Thoracic aorta (tissue), 2 donors: Measurements from ENCODE around the gene RTF2. TPM values are rescaled to one million over a fixed set of nuclear protein-coding genes. Genes with fewer than 3 reads are reported as not detected.

Experiments
- ATAC-seq: fragments of 150-250 bp; one replicate; pipeline ENCODE4 v1.8.0; 2017; ENCODE audit warnings: low read depth; ENCODE audit not compliant: insufficient number of reproducible peaks, low FRiP score
- DNase-seq: peaks from one replicate; pipeline ENCODE4 v3.0.0-alpha.2; 2020; ENCODE audit warnings: low spot score
- H3K27ac ChIP-seq, 2 donors: fragments of 200-600 bp; sonication (generic); 1 replicate in 1 of 2; 2 replicates in 1 of 2; pipeline ENCODE4 v1.5.1; 2016; ENCODE audit warnings: mild to moderate bottlenecking in 2 of 2, moderate library complexity in 2 of 2
- H3K27me3 ChIP-seq: fragments of 200-600 bp; sonication (generic); replicated peaks from 2 replicates; pipeline ENCODE4 v1.6.0; 2016; ENCODE audit warnings: mild to moderate bottlenecking; ENCODE audit not compliant: insufficient read depth
- H3K36me3 ChIP-seq: fragments of 200-600 bp; sonication (generic); one replicate; pipeline ENCODE4 v1.5.1; 2016
- H3K4me1 ChIP-seq, 2 donors: fragments of 200-600 bp; sonication (generic); 1 replicate in 1 of 2; 2 replicates in 1 of 2; pipeline versions ENCODE4 v1.5.1 to v1.6.0; 2016; ENCODE audit warnings: low read depth in 2 of 2, mild to moderate bottlenecking in 1 of 2; ENCODE audit not compliant: control insufficient read depth in 1 of 2
- H3K4me3 ChIP-seq: fragments of 200-600 bp; sonication (generic); 2 replicates; pipeline ENCODE4 v1.5.1; 2016; ENCODE audit warnings: mild to moderate bottlenecking
- H3K9me3 ChIP-seq: fragments of 200-600 bp; sonication (generic); 2 replicates; pipeline ENCODE4 v1.5.1; 2016
- CTCF ChIP-seq: fragments of 200-600 bp; sonication (generic); IDR thresholded peaks from one replicate; pipeline ENCODE4 v1.5.1; 2019; ENCODE audit warnings: antibody characterized with exemption
- total RNA-seq, 2 donors: library from RNA; depleted of rRNA; stranded (reverse); fragments of >200 nt; gene quantifications; one replicate each; pipeline versions ENCODE4 v1.1.0 to v1.2.3, GENCODE V29; 2016

RTF2 gene
- total RNA-seq, 2 donors from 2014 or later, result 70.9 to 71.6 TPM

- no peak for ATAC-seq
These were observed 48.2 kb downstream of the RTF2 start for GRCh38 chr20:56516631-56517030.

DNA sequence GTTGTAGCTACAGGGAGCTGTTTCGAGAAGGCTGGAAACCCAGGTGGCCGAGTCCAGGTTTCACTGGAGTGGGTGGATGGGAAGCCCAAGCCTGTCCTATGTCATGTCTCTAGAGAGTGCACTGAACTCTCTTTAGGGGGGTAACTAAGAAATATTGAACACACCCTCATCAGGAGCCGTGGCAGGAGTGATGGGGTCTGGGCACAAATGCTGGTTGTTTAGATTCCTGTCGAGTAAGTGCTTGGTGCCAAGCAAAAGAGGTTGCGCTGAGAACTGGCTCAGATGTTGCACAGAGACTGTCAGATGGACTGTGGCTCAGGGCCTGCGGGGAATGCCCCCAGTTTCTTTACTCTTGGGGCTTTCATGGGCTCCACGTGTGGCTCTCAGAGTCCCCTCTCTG, 48.8 kb downstream of the RTF2 start:
- no peak for ATAC-seq
- Histone ChIP-seq H3K36me3 (peaks cover 51% of the 10 kb centered on the region), H3K4me1 (no peaks in the 10 kb centered on the region), H3K27me3 (no peaks in the 10 kb centered on the region), H3K27ac (no peak overlapping the region), H3K9me3 (peaks cover 20% of the 10 kb centered on the region), H3K4me3 (no peak overlapping the region)
- DNase-seq, result no peak
- TF ChIP-seq CTCF, result no peak

More at GRCh38 chr20:56516631-56517030, 48.2 kb downstream of the RTF2 start:
- no peak for TF ChIP-seq CTCF
- H3K36me3 ChIP-seq, result peaks cover 51% of the 10 kb centered on the region
- no peak overlapping the region for H3K27ac ChIP-seq
- no peaks in the 10 kb centered on the region for H3K27me3 ChIP-seq
- DNase-seq, result no peak
- H3K4me3 ChIP-seq, result no peak overlapping the region
- peaks cover 20% of the 10 kb centered on the region for H3K9me3 ChIP-seq
- no peaks in the 10 kb centered on the region for H3K4me1 ChIP-seq

- no peaks in the 10 kb centered on the region for H3K4me1 ChIP-seq
- H3K4me3 ChIP-seq, result no peak overlapping the region
- TF ChIP-seq CTCF, result no peak
- no peak overlapping the region for H3K27ac ChIP-seq
- peaks cover 20% of the 10 kb centered on the region for H3K9me3 ChIP-seq
- ATAC-seq (no peak), DNase-seq (no peak)
- peaks cover 51% of the 10 kb centered on the region for H3K36me3 ChIP-seq
- H3K27me3 ChIP-seq, result no peaks in the 10 kb centered on the region
These were observed 49.2 kb downstream of the RTF2 start for GRCh38 chr20:56517641-56518040.

GRCh38 chr20:56518126-56518525, 49.7 kb downstream of the RTF2 start:
- H3K27ac ChIP-seq, result no peak overlapping the region
- H3K9me3 ChIP-seq, result peaks cover 20% of the 10 kb centered on the region
- no peak overlapping the region for H3K4me3 ChIP-seq
- H3K4me1 ChIP-seq, result no peaks in the 10 kb centered on the region
- no peak for ATAC-seq
- H3K27me3 ChIP-seq, result no peaks in the 10 kb centered on the region
- H3K36me3 ChIP-seq, result peaks cover 49% of the 10 kb centered on the region
- TF ChIP-seq CTCF, result no peak
- DNase-seq, result no peak

DNA sequence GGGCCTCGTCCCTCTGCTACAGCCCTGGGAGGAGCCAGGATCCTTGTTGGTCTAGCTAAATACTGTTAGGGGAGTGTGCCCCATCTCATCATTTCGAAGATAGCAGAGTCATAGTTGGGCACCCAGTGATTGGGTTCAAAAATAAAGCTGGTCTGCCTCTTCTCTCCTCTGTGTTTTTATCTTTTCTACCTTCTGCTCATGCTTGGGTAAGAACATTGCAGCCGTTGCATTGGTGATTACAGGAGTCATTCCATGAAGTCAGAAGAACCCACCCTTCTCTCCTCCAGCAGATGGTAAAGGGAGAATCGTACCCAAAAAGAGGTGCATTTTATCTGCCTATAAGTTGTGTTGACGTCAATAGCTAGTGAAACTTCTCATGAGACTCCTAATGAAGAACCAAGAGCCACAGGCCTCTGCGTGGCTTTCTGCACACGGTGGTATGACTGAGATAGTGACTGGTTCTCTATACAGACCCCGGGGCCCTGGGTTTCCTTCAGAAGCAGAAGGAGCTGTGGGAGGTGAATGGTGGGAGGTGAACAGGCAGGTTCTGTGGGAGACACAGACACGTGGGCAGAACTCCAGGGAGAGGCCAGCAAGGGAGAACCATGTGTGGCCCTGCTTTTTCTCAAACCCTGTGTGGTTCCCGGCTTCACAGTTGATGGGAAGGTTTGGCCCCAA, 50.4 kb downstream of the RTF2 start:
- ATAC-seq (no peak), DNase-seq (no peak)
- Histone ChIP-seq H3K27me3 (no peaks in the 10 kb centered on the region), H3K36me3 (peaks cover 42% of the 10 kb centered on the region), H3K4me3 (no peak overlapping the region), H3K4me1 (no peaks in the 10 kb centered on the region), H3K9me3 (peaks cover 20% of the 10 kb centered on the region), H3K27ac (no peak overlapping the region)
- no peak for TF ChIP-seq CTCF
